Activated CD4-positive, alpha-beta T cell treated with anti-CD3 and anti-CD28 coated beads, Interleukin-10, Interleukin-2, amounts not matched to agents 100 ng/mL and 50 ng/mL, durations not matched to agents 16 hours and 8 hours (primary cell): ENCODE measurements around the gene TAS1R3.

Experiments
- DNase-seq: peaks from one replicate; pipeline ENCODE4 v3.0.0-alpha.2; 2020

Gene TAS1R3

GRCh38 chr1:1295154-1295923 is 35.7 kb upstream of the TAS1R3 start:
- DNase-seq: no peak

- DNase-seq: no peak
These were observed 34.7 kb upstream of the TAS1R3 start for GRCh38 chr1:1296070-1297061.

GRCh38 chr1:1297802-1298424 is 33.2 kb upstream of the TAS1R3 start:
- DNase-seq: no peak

GRCh38 chr1:1298861-1299685 is 32.0 kb upstream of the TAS1R3 start:
- no peak for DNase-seq

GRCh38 chr1:1299686-1300351 is 31.3 kb upstream of the TAS1R3 start:
- DNase-seq: peak; percentile 32

GRCh38 chr1:1300352-1300739 is 30.7 kb upstream of the TAS1R3 start:
- DNase-seq: no peak

GRCh38 chr1:1302006-1302430 is 29.1 kb upstream of the TAS1R3 start:
- DNase-seq: no peak

GRCh38 chr1:1302951-1303509 is 28.1 kb upstream of the TAS1R3 start:
- no peak for DNase-seq

GRCh38 chr1:1303736-1304135 is 27.3 kb upstream of the TAS1R3 start:
- no peak for DNase-seq

- DNase-seq: no peak
These were observed 26.5 kb upstream of the TAS1R3 start for GRCh38 chr1:1304331-1305299.

GRCh38 chr1:1305300-1306069 is 25.6 kb upstream of the TAS1R3 start:
- DNase-seq: peak; percentile 72

- DNase-seq: no peak
These were observed 24.9 kb upstream of the TAS1R3 start for GRCh38 chr1:1306070-1306660.

- no peak for DNase-seq
These were observed 24.3 kb upstream of the TAS1R3 start for GRCh38 chr1:1306661-1307260.

GRCh38 chr1:1307261-1307922 is 23.7 kb upstream of the TAS1R3 start:
- DNase-seq: no peak

GRCh38 chr1:1307923-1308755 is 22.9 kb upstream of the TAS1R3 start, which contains the start of the genes ACAP3 and PUSL1:
ACAP3 (minus strand) TSS chr1:1307930; CDS start chr1:1307815, 115 bp downstream.
PUSL1 (plus strand) TSS chr1:1308597; CDS start chr1:1308644, 47 bp downstream.
- peak; percentile 92 for DNase-seq

- DNase-seq: no peak
These were observed 22.3 kb upstream of the TAS1R3 start for GRCh38 chr1:1308756-1309250.
